Mammary epithelial cell (primary cell): Measurements from ENCODE around the gene ZNF662.

ENCODE experiments used
- CTCF ChIP-seq, 2 donors: IDR thresholded peaks in 1 of 2; conservative IDR thresholded peaks in 1 of 2; 2 replicates each; pipeline ENCODE4 v1.5.1; 2011 to 2012; ENCODE audit warnings: inconsistent platforms in 2 of 2, low read length in 2 of 2, mild to moderate bottlenecking in 2 of 2, control low read depth in 1 of 2, low read depth in 1 of 2; ENCODE audit not compliant: insufficient read depth in 1 of 2; ENCODE audit errors: extremely low read depth in 1 of 2
- EZH2 ChIP-seq: IDR thresholded peaks from 2 replicates; pipeline ENCODE4 v1.6.1; 2012; ENCODE audit warnings: low read length, inconsistent platforms, borderline replicate concordance

GRCh38 chr3:42892807-42893206 lies 13.1 kb upstream of the ZNF662 start:
- TF ChIP-seq CTCF (conservative IDR thresholded peaks at IDR 0.05 in 1 of 2, IDR thresholded peaks at IDR 0.05 in 1 of 2; ENCODE audit: extremely low read depth in 1 of 2, insufficient read depth in 1 of 2, low read depth in 1 of 2, low read length in 2 of 2), result no peak
- TF ChIP-seq EZH2, result no peak
